Gastrocnemius medialis (tissue), 4 donors: Measurements from ENCODE around the gene NDC80.

ENCODE experiments used
- CTCF ChIP-seq, 5 experiments: fragments of 450-650 bp in 3 of 5; fragments of 200-600 bp in 2 of 5; sonication (generic) in 2 of 5; IDR thresholded peaks in 4 of 5; conservative IDR thresholded peaks in 1 of 5; 1 replicate in 4 of 5; 2 replicates in 1 of 5; pipeline ENCODE4 v1.5.1; 2016 to 2019; ENCODE audit warnings: antibody characterized with exemption in 5 of 5, mild to moderate bottlenecking in 3 of 5, moderate library complexity in 3 of 5
- POLR2A ChIP-seq, 2 donors: fragments of 450-650 bp; IDR thresholded peaks; one replicate each; pipeline ENCODE4 v1.6.1; 2017; ENCODE audit warnings: antibody characterized with exemption in 2 of 2, mild to moderate bottlenecking in 2 of 2, moderate library complexity in 2 of 2

DNA sequence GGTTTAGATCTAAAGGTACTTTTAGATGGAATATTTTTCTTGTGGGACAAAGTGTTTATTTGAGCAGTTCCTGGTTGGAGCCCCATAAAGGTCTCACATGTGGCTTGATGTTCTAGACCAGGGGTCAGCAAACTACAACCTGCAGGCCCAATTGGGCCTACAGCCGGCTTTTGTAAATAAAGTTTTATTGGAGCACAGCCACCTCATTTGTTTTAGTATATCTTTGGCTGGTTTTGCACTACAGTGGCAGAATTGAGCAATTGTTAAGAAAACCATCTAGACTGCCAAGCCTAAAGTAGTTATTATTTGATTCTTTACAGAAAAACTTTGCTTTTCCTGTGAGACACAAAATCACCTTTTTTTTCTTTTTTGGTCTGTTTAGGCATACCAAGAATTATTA lies 41.6 kb downstream of the NDC80 start:
- TF ChIP-seq POLR2A (IDR thresholded peaks at IDR 0.05) (no peak), CTCF (IDR thresholded peaks at IDR 0.05 in 4 of 5, conservative IDR thresholded peaks at IDR 0.05 in 1 of 5) (no peak)
